Fibroblast of lung (primary cell): ENCODE measurements around the gene ACTA1. TPM values are rescaled to one million over a fixed set of nuclear protein-coding genes. Genes with fewer than 3 reads are reported as not detected.
"Not testable (repeated sequence)": the region's sequence is repeated elsewhere in the genome, so short reads cannot be mapped to it uniquely, and the experiment has no call there.

ENCODE experiments used
- DNase-seq, 2 donors: peaks; one replicate each; pipeline versions ENCODE4 v3.0.0 to v3.0.0-alpha.2; 2010; ENCODE audit warnings: low read depth in 2 of 2
- H2AFZ ChIP-seq: 2 replicates; pipeline ENCODE4 v1.5.1; 2012; ENCODE audit warnings: low read length, control low read depth, inconsistent platforms
- H3K27ac ChIP-seq: 2 replicates; pipeline ENCODE4 v1.5.1; 2011; ENCODE audit warnings: low read length, control low read depth; ENCODE audit not compliant: insufficient read depth
- H3K27me3 ChIP-seq: 2 replicates; pipeline ENCODE4 v1.5.1; 2011; ENCODE audit warnings: mild to moderate bottlenecking, low read length; ENCODE audit not compliant: control insufficient read depth, insufficient read depth
- H3K36me3 ChIP-seq: 2 replicates; pipeline ENCODE4 v1.5.1; 2011; ENCODE audit warnings: low read length; ENCODE audit not compliant: control insufficient read depth, insufficient read depth
- H3K4me1 ChIP-seq: 2 replicates; pipeline ENCODE4 v1.5.1; 2011; ENCODE audit warnings: low read length; ENCODE audit not compliant: control insufficient read depth, insufficient read depth; ENCODE audit errors: extremely low read depth
- H3K4me2 ChIP-seq: 2 replicates; pipeline ENCODE4 v1.5.1; 2011; ENCODE audit warnings: low read length, control low read depth; ENCODE audit not compliant: insufficient read depth; ENCODE audit errors: extremely low read depth
- H3K4me3 ChIP-seq, 4 experiments: fragments of 200-600 bp in 1 of 4; sonication (generic) in 1 of 4; replicated peaks in 1 of 4; 2 replicates each; pipeline ENCODE4 v1.5.1; 2011 to 2016; ENCODE audit warnings: low read length in 4 of 4, low read depth in 3 of 4, mild to moderate bottlenecking in 3 of 4, control low read depth in 2 of 4, inconsistent platforms in 1 of 4, mixed read lengths in 1 of 4; ENCODE audit not compliant: insufficient read depth in 1 of 4; ENCODE audit errors: control extremely low read depth in 1 of 4
- H3K79me2 ChIP-seq: 2 replicates; pipeline ENCODE4 v1.5.1; 2012; ENCODE audit warnings: mild to moderate bottlenecking, low read length, inconsistent platforms; ENCODE audit not compliant: control insufficient read depth, insufficient read depth
- H3K9ac ChIP-seq: 2 replicates; pipeline ENCODE4 v1.5.1; 2011; ENCODE audit warnings: mild to moderate bottlenecking, low read length, control low read depth; ENCODE audit not compliant: insufficient read depth
- H3K9me3 ChIP-seq: 2 replicates; pipeline ENCODE4 v1.5.1; 2012; ENCODE audit warnings: low read depth, low read length; ENCODE audit not compliant: control insufficient read depth, insufficient read depth
- H4K20me1 ChIP-seq: 2 replicates; pipeline ENCODE4 v1.5.1; 2011; ENCODE audit warnings: low read length; ENCODE audit not compliant: control insufficient read depth, insufficient read depth; ENCODE audit errors: extremely low read depth
- EZH2 ChIP-seq: IDR thresholded peaks from 2 replicates; pipeline ENCODE4 v1.5.1; 2012; ENCODE audit warnings: low read length, control low read depth, mild to moderate bottlenecking; ENCODE audit errors: missing control alignments
- polyA plus RNA-seq, 2 donors: library from polyadenylated mRNA; depleted of rRNA in 1 of 2; stranded (reverse) in 1 of 2; unstranded in 1 of 2; fragments of >200 nt; gene quantifications; 2 replicates each; pipeline ENCODE4 v1.2.1, GENCODE V29; 2011 to 2012; ENCODE audit warnings: missing spikeins in 1 of 2
- total RNA-seq: library from RNA; depleted of rRNA; stranded (reverse); fragments of >200 nt; gene quantifications from 2 replicates; pipeline ENCODE4 v1.2.1, GENCODE V29; 2014
- TF ChIP-seq, protein P1 (sequence below), 2 donors: IDR thresholded peaks in 1 of 2; conservative IDR thresholded peaks in 1 of 2; 1 replicate in 1 of 2; 2 replicates in 1 of 2; pipeline ENCODE4 v1.5.1; 2011 to 2012; ENCODE audit warnings: low read length in 2 of 2, control low read depth in 1 of 2, inconsistent platforms in 1 of 2, low read depth in 1 of 2, mild to moderate bottlenecking in 1 of 2

Gene ACTA1
- total and polyA plus RNA-seq, 2 donors (not counting 1 experiment from before 2014, with no cell fraction given) = not detected

DNA sequence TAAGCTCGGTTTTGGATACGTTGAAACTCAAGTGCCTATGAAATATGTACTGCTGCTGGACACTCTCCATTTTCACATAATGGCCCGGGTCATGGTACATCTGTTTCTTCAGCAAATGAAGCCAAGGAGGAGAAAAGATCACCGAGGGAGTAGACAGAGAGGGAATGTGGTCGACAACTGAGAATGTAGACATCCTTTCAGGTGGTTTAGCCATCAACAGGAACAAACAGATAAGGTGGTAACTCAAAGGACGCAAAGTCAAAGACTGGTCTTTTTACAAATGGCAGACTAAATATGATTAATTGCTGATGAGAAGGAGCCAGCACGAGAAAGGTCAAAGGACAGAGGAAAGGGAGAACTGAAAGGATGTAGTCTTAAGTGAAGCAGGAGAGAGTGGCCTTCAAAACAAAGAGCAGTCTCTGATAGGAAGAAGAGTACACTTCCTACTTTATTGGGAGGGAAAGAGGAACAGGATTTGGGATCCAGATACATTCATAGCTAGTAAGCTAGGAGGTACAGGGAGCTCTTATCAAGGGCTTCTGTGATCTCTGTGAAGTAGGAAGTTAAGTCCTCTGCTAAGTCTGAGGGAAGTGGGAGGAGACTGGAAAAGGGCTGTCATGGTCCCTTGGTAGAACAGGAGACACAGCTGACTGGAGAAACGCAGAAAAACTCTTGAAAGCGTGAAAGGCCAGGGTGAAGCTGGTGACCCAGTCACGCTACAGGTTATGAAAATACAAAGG, 45.9 kb upstream of the ACTA1 start:
- Histone ChIP-seq H3K4me1 (no peaks in the 10 kb centered on the region), H3K27me3 (no peaks in the 10 kb centered on the region), H3K79me2 (no peaks in the 10 kb centered on the region), H3K4me2 (no peak overlapping the region), H3K36me3 (no peaks in the 10 kb centered on the region), H2AFZ (no peak overlapping the region), H3K27ac (no peak overlapping the region), H3K9me3 (no peaks in the 10 kb centered on the region), H4K20me1 (no peaks in the 10 kb centered on the region), H3K4me3 (no peak overlapping the region), H3K9ac (no peak overlapping the region)
- TF ChIP-seq EZH2 = no peak
- TF ChIP-seq, protein P1, sequence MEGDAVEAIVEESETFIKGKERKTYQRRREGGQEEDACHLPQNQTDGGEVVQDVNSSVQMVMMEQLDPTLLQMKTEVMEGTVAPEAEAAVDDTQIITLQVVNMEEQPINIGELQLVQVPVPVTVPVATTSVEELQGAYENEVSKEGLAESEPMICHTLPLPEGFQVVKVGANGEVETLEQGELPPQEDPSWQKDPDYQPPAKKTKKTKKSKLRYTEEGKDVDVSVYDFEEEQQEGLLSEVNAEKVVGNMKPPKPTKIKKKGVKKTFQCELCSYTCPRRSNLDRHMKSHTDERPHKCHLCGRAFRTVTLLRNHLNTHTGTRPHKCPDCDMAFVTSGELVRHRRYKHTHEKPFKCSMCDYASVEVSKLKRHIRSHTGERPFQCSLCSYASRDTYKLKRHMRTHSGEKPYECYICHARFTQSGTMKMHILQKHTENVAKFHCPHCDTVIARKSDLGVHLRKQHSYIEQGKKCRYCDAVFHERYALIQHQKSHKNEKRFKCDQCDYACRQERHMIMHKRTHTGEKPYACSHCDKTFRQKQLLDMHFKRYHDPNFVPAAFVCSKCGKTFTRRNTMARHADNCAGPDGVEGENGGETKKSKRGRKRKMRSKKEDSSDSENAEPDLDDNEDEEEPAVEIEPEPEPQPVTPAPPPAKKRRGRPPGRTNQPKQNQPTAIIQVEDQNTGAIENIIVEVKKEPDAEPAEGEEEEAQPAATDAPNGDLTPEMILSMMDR (conservative IDR thresholded peaks at IDR 0.05 in 1 of 2, IDR thresholded peaks at IDR 0.05 in 1 of 2; ENCODE audit: low read depth in 1 of 2, low read length in 2 of 2) = no peak
- no peak for DNase-seq

DNA sequence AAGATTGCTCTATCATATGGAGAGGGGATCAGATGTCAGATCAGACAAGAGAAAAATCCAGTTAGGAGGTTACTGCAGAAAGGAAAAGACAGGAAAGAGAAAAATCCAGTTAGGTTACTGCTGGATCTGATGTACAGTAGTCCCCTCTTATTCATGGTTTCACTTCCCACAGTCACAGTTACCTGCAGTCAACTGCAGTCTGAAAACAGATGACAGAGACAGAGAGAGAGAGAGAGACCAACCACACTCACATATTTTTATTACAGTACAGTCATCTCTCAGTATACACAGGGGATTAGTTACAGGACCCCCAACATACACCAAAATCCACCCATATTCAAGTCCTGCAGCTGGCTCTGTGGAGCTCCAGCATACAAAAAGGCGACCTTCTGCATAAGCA, 45.0 kb upstream of the ACTA1 start:
- Histone ChIP-seq H3K79me2 (no peaks in the 10 kb centered on the region), H3K36me3 (no peaks in the 10 kb centered on the region), H3K27me3 (no peaks in the 10 kb centered on the region), H3K4me2 (no peak overlapping the region), H3K4me3 (no peak overlapping the region), H4K20me1 (no peaks in the 10 kb centered on the region), H3K9me3 (no peaks in the 10 kb centered on the region), H3K9ac (no peak overlapping the region), H3K4me1 (no peaks in the 10 kb centered on the region), H3K27ac (no peak overlapping the region), H2AFZ (no peak overlapping the region)
- no peak for DNase-seq
- TF ChIP-seq EZH2 = no peak
- TF ChIP-seq, protein P1 (conservative IDR thresholded peaks at IDR 0.05 in 1 of 2, IDR thresholded peaks at IDR 0.05 in 1 of 2; ENCODE audit: low read depth in 1 of 2, low read length in 2 of 2) = no peak

DNA sequence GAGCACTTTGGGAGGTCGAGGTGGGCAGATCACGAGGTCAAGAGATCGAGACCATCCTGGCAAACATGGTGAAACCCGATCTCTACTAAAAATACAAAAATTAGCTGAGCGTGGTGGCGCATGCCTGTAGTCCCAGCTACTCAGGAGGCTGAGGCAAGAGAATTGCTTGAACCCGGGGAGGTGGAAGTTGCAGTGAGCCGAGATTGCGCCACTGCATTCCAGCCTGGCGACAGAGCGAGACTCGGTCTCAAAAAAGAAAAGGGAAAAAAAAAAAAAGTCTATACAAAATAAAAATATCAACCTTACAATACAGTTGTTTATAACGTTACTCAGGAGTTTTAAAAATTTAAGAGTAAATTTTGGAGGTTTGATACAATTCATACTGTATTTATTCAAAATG, 42.0 kb upstream of the ACTA1 start:
- not testable (repeated sequence) for DNase-seq, H3K4me1 ChIP-seq, H2AFZ ChIP-seq, H3K9me3 ChIP-seq, H3K79me2 ChIP-seq, H3K27ac ChIP-seq, H3K4me2 ChIP-seq, H3K36me3 ChIP-seq, H3K4me3 ChIP-seq, H3K27me3 ChIP-seq, H4K20me1 ChIP-seq, H3K9ac ChIP-seq
